Stimulated activated CD8-positive, alpha-beta memory T cell treated with anti-CD3 and anti-CD28 coated beads, Interleukin-12 subunit alpha, Interleukin-12 subunit beta, amount 100 ng/mL, for 24 hours (primary cell): Measurements from ENCODE around the gene DMRT1.

Experiments used
- DNase-seq: peaks from one replicate; pipeline ENCODE4 v3.0.0-alpha.2; 2020; ENCODE audit errors: extremely low read depth

Gene DMRT1

DNA sequence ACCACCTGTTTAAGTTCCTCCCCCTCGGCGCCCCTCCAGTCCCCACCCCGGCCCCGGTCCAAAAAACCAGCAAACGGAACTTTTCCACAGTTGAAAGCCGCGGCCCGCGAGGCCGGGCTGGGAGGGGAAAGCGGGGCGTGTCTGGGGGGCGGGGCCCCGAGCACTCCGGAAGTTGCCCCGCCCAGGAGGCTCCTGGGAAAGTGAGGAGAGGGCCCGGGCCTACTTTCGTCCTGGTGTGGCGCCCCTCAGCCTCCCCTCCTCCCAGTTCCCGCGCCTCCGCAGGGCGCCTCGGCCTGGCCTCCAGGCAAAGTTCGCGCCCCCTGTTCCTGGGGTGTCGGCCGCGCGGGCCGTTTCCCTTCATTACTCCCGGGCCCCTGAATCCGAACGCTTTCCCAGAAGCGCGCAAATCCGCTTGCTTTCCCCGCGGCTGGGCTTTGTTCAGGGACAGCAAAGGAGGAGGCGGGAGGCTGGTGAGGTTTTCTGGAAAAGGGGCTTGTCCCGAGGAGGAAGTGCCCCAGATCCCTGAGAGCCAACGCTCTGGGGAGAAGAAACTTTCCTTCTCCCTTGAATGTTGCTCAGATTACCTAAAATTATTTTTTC lies 130.5 kb downstream of the DMRT1 start:
- no peak for DNase-seq

GRCh38 chr9:972501-973294 lies 131.2 kb downstream of the DMRT1 start:
- DNase-seq: no peak

DNA sequence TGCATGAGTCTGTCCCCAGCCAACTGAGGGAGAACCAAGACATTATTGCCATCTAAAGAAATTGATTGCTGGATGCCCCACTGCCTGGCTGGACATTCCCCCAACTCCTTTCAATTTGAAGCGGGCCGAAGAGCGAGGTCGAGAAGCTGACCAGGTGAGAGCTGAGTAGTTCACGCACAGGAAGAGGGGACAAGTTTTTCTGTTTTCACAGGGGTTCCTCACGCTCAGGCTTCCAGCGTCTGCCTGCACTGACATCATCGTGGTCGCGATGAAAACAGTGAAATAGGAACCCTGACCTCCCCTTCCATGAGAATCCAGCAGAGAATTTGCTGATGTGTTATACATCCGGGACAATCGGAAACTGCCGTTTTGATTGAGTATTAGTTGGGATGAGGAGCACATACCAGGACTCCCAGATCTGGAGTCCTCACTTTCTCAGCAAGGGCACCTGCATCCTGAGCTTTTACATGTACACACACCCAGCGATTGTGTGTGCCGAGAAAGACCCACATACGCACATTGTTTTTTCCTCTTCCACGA lies 131.9 kb downstream of the DMRT1 start:
- no peak for DNase-seq

DNA sequence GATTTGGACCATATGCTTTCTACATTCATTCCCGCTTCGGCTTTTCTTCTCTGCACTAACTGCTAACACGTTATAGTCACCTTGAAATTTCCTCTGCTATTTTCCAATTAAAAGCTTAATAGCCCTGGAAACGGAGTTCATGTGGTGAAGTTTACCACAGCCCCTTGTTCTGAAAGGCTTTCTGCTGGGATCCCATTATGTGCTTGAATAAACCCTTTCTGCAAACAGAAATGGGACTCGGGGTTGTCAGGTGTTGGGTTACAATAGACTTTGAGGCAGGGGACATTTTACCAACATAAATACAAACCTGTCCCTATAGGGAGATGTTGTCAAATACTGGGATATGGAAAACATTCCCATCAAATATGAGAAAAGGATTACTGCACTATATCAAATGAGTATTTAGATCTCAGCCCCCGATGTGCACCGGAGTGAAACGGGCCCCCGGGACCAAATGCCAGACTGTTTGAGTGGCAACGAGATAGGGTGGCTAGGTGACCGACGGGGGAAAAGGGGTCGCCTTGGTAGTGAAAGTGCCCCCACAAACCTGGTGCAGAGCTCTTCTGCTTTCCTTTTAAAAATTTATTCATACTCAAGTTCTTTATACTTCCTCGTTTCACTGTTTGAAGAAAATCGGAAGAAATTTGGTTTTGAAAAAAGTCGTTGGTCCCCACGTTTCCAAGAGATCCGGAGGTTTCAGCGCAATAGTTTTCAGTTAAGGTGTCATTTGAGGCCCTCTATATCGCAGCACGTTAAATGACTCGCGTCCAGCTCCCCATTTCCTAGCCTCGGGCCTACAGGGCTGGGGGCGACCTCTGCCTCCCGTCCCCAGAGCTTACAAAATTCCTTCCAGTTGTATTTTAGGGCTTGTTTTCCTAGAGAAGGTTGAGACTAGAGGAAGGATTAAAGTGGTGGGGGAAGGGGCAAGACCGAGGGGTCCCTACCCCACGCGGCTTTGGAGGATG lies 132.8 kb downstream of the DMRT1 start:
- no peak for DNase-seq

- no peak for DNase-seq
Measured at GRCh38 chr9:974996-975739, 133.7 kb downstream of the DMRT1 start.

DNA sequence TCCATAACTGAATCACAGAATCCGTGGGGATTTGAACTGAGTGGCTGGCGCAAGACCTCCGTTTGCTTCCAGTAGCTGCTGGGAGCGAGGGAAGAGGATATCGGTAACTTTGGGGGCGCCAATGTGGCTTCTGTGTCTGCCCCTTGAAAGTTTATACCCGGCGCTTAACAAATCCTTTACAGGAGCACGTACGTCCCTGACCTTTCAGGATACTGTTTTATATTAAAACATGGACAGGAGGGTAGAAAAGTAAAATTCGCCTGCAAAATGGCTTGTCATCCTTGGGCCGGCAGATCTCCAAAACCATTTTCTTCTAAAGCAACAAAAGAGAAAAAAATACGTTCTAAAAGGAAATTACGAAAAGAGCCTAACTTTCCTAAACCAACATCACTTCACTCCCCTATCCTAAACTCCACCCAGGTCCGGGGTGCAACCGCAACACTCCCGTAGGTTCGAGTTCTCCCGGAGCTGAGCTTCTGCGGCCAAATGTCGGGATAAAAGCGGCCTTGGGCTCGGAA lies 134.3 kb downstream of the DMRT1 start:
- DNase-seq: no peak

GRCh38 chr9:976258-976942 lies 134.9 kb downstream of the DMRT1 start, which contains the start of gene DMRT3:
DMRT3 (plus strand) TSS chr9:976655; CDS start chr9:977002, 347 bp downstream.
- DNase-seq: no peak

- no peak for DNase-seq
Measured at GRCh38 chr9:976943-977837, 135.7 kb downstream of the DMRT1 start.

GRCh38 chr9:977838-978830 lies 136.6 kb downstream of the DMRT1 start:
- DNase-seq: no peak

- no peak for DNase-seq
Measured at GRCh38 chr9:979983-980382, 138.5 kb downstream of the DMRT1 start.

DNA sequence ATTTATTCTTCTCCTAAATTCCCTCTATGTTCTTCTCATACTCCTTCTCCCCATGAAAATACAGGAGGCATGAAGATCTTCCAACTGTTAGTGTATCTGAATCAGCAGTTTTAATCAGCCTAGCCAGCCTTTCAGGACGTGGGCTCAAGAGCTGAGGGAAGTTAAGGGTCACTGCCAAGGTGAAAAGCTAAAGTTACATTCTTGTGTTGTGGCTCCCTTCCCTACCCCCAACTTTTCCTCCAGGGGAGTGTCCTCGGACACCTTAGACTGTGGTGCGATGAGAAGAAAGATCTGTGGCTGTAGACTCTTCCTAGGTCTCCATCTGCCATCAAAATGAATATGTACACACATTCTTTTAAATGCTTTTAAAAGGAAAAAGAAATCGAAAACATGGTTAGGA lies 139.1 kb downstream of the DMRT1 start:
- no peak for DNase-seq

DNA sequence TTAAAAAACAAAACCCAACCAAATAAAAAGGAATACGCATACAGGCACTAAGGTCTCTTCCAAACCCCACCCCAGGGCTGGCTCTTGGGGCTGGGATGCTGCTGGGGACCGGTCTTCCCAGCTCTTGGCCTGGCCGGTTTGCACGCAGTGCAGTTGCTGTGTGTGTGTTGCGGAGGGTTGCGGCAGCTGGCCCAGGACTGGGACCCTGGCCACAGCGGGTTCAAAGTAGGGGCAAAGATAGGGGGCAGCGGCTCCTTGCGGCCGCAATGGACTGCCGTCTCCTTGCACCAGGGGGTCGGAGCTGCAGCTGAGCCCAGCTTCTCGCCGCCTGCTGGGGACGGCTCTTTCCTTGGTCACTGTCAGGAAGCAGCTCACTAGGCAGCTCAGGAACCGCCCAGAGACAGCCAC lies 140.0 kb downstream of the DMRT1 start:
- no peak for DNase-seq

- DNase-seq: no peak
Measured at GRCh38 chr9:982394-983230, 141.1 kb downstream of the DMRT1 start.

DNA sequence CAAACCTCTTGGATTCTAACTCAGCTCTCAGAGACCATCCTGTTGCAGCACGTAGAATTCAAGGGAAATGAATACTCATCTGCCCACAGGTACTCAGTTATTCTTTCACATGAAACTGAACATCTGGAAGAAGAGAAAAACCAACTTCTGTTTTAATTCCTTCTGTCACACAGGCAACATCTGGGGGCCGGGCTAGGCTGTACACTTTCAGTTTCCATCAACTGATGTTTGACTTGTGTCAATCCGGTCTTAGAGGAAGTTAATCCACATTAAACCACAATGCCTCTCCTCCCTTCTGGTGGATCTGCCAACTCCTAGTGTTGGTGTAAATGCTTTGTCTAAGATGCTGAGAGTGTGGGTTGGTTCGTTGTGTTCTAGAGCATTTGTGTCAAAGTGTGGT lies 152.5 kb downstream of the DMRT1 start:
- no peak for DNase-seq

DNA sequence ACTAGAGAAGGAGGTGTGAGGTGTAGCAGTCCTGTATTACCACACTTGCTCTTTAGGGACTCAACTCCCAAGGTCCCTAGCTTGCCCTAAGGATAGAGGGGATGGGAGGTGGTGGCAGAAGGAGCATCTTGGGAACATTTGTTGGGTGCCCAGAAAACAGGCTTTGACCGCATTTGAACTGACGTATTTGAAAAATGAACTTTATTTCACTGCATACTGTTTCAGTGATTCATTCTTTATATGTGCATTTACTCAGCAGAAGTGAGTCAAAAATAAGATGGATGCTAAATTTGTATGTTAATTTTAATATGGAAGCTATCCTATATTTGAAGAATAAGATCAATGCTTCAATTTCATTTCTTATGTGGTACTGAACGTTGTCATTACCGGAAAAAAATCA lies 153.7 kb downstream of the DMRT1 start:
- DNase-seq: no peak

GRCh38 chr9:995781-996180 lies 154.3 kb downstream of the DMRT1 start:
- no peak for DNase-seq
